GM23338 (cell line): ENCODE results near the gene PTPRE. TPM values are rescaled to one million over a fixed set of nuclear protein-coding genes. Genes with fewer than 3 reads are reported as not detected.

Experiments used
- ATAC-seq: fragments of 200-7000 bp; cut with Tn5 transposase; 3 replicates; pipeline ENCODE4 v1.9.1; 2020
- DNase-seq: peaks from one replicate; pipeline ENCODE4 v3.0.0-alpha.2; 2015; ENCODE audit warnings: low spot score
- H2AFZ ChIP-seq: fragments of 200-600 bp; sonication (generic); 2 replicates; pipeline ENCODE4 v1.8.0; 2016; ENCODE audit warnings: antibody characterized with exemption, mild to moderate bottlenecking, moderate library complexity
- H3F3A ChIP-seq: fragments of 200-600 bp; sonication (generic); replicated peaks from 2 replicates; pipeline ENCODE4 v1.8.0; 2017; ENCODE audit warnings: antibody characterized with exemption, mixed run types, low read depth
- H3K27ac ChIP-seq: fragments of 200-600 bp; sonication (generic); 2 replicates; pipeline ENCODE4 v1.6.1; 2016; ENCODE audit warnings: low read depth
- H3K27me3 ChIP-seq: fragments of 200-600 bp; sonication (generic); 2 replicates; pipeline ENCODE4 v1.8.0; 2016; ENCODE audit warnings: mild to moderate bottlenecking, mixed run types, moderate library complexity; ENCODE audit not compliant: insufficient read depth
- H3K36me3 ChIP-seq: fragments of 200-600 bp; sonication (generic); 2 replicates; pipeline ENCODE4 v1.8.0; 2016; ENCODE audit warnings: mild to moderate bottlenecking; ENCODE audit not compliant: insufficient read depth
- H3K4me1 ChIP-seq: fragments of 200-600 bp; sonication (generic); 2 replicates; pipeline ENCODE4 v1.8.0; 2016; ENCODE audit warnings: mild to moderate bottlenecking, moderate library complexity; ENCODE audit not compliant: insufficient read depth
- H3K4me2 ChIP-seq: fragments of 200-600 bp; sonication (generic); 2 replicates; pipeline ENCODE4 v1.7.1; 2017; ENCODE audit warnings: mixed run types
- H3K4me3 ChIP-seq: fragments of 200-600 bp; sonication (generic); 2 replicates; pipeline ENCODE4 v1.6.1; 2016; ENCODE audit warnings: mixed run types
- H3K79me2 ChIP-seq: fragments of 200-600 bp; sonication (generic); replicated peaks from 2 replicates; pipeline ENCODE4 v1.8.0; 2017; ENCODE audit warnings: mild to moderate bottlenecking; ENCODE audit not compliant: insufficient read depth
- H3K9me2 ChIP-seq: fragments of 200-600 bp; sonication (generic); 2 replicates; pipeline ENCODE4 v1.8.0; 2017; ENCODE audit not compliant: insufficient read depth
- H4K20me1 ChIP-seq: fragments of 200-600 bp; sonication (generic); replicated peaks from 2 replicates; pipeline ENCODE4 v1.8.0; 2017; ENCODE audit warnings: mild to moderate bottlenecking; ENCODE audit not compliant: insufficient read depth
- H3K27ac Mint-ChIP-seq: 2 replicates; pipeline ENCODE4 v1.8.0; 2020; ENCODE audit warnings: inconsistent platforms, mild to moderate bottlenecking, moderate library complexity, mixed read lengths
- H3K27me3 Mint-ChIP-seq: 3 replicates; pipeline ENCODE4 v1.8.0; 2022; ENCODE audit warnings: low read depth, mild to moderate bottlenecking, moderate library complexity, mixed read lengths, inconsistent platforms; ENCODE audit not compliant: insufficient read depth, poor library complexity
- H3K36me3 Mint-ChIP-seq: 3 replicates; pipeline ENCODE4 v1.8.0; 2021; ENCODE audit warnings: low read depth, mild to moderate bottlenecking, inconsistent platforms, moderate library complexity, mixed read lengths
- H3K4me1 Mint-ChIP-seq: 3 replicates; pipeline ENCODE4 v1.8.0; 2020; ENCODE audit warnings: mild to moderate bottlenecking, inconsistent platforms, mixed read lengths
- H3K4me3 Mint-ChIP-seq: 3 replicates; pipeline ENCODE4 v1.8.0; 2021; ENCODE audit warnings: moderate library complexity, mild to moderate bottlenecking, inconsistent platforms, mixed read lengths
- H3K9me3 Mint-ChIP-seq: 3 replicates; pipeline ENCODE4 v1.8.0; 2020; ENCODE audit warnings: moderate library complexity, mild to moderate bottlenecking, inconsistent platforms, mixed read lengths
- CREB1 ChIP-seq: fragments of 250-450 bp; sonication (Bioruptor Pico); IDR thresholded peaks from 2 replicates; pipeline ENCODE4 v1.5.0; 2020; ENCODE audit warnings: low read depth, mild to moderate bottlenecking, moderate library complexity
- ETS1 ChIP-seq: IDR thresholded peaks from 2 replicates; pipeline ENCODE4 v1.6.1; 2016; ENCODE audit warnings: antibody characterized with exemption
- EZH2 ChIP-seq: fragments of 200-600 bp; sonication (generic); IDR thresholded peaks from one replicate; pipeline ENCODE4 v1.8.0; 2017; ENCODE audit warnings: antibody characterized with exemption, mild to moderate bottlenecking, low read depth; ENCODE audit not compliant: unreplicated experiment
- EZH2phosphoT487 ChIP-seq: fragments of 200-600 bp; sonication (generic); IDR thresholded peaks from one replicate; pipeline ENCODE4 v1.8.1; 2018; ENCODE audit warnings: antibody characterized with exemption; ENCODE audit not compliant: unreplicated experiment
- NANOG ChIP-seq: IDR thresholded peaks from 2 replicates; pipeline ENCODE4 v1.6.1; 2016; ENCODE audit warnings: antibody characterized with exemption, borderline replicate concordance
- STAT1 ChIP-seq: IDR thresholded peaks from one replicate; pipeline ENCODE4 v1.6.1; 2016; ENCODE audit warnings: antibody characterized with exemption; ENCODE audit not compliant: unreplicated experiment
- ZNF331 ChIP-seq: fragments of 250-450 bp; sonication (Bioruptor Pico); IDR thresholded peaks from 2 replicates; pipeline ENCODE4 v1.5.0; 2020; ENCODE audit warnings: low read depth, mild to moderate bottlenecking, moderate library complexity
- polyA plus RNA-seq: library from polyadenylated mRNA; unstranded; fragments of >200 nt; fragmentation: Nextera tagmentation; extraction: Ambion mirVana; gene quantifications from 2 replicates; pipeline ENCODE4 v1.2.1, GENCODE V29; 2016
- total RNA-seq: library from RNA; depleted of rRNA; stranded (reverse); fragments of >200 nt; shearing (Covaris generic); gene quantifications from 2 replicates; pipeline ENCODE4 v1.2.3, GENCODE V29; 2014
- TF ChIP-seq, protein P1 (sequence below): fragments of 250-450 bp; sonication (Bioruptor Pico); IDR thresholded peaks from 2 replicates; pipeline ENCODE4 v1.5.0; 2020; ENCODE audit warnings: mild to moderate bottlenecking, moderate library complexity
- TF ChIP-seq, protein P2 (sequence below): IDR thresholded peaks from one replicate; pipeline ENCODE4 v1.6.1; 2018; ENCODE audit warnings: antibody characterized with exemption; ENCODE audit not compliant: unreplicated experiment

PTPRE gene
- total and polyA plus RNA-seq, 2 experiments from 2014 or later = 0.34 to 0.42 TPM

DNA sequence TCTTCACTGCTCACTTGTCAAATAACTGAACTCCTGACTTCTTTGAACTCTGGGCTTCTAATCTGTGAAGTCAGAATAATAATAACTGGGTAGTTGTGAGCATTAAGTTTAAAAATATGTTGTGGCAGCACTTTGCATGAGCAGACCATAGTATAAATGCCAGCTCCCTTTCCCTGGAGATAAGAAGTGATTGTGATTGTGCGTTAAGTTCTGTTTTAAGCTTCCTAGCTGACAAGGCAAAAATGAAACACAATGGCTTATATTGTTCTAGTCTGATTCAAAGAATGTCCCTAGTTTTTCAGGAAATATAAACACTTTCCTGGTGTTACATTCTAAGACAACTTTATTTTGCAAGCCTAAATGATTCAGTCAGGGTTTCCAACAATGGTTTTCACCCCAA lies 61.8 kb downstream of the PTPRE start:
- Mint-ChIP-seq H3K27ac (no peak overlapping the region), H3K4me1 (peaks cover 29% of the 10 kb centered on the region), H3K9me3 (no peaks in the 10 kb centered on the region), H3K4me3 (no peak overlapping the region), H3K36me3 (no peaks in the 10 kb centered on the region), H3K27me3 (no peaks in the 10 kb centered on the region)
- TF ChIP-seq EZH2 = no peak
- TF ChIP-seq STAT1 = no peak
- TF ChIP-seq, protein P1, sequence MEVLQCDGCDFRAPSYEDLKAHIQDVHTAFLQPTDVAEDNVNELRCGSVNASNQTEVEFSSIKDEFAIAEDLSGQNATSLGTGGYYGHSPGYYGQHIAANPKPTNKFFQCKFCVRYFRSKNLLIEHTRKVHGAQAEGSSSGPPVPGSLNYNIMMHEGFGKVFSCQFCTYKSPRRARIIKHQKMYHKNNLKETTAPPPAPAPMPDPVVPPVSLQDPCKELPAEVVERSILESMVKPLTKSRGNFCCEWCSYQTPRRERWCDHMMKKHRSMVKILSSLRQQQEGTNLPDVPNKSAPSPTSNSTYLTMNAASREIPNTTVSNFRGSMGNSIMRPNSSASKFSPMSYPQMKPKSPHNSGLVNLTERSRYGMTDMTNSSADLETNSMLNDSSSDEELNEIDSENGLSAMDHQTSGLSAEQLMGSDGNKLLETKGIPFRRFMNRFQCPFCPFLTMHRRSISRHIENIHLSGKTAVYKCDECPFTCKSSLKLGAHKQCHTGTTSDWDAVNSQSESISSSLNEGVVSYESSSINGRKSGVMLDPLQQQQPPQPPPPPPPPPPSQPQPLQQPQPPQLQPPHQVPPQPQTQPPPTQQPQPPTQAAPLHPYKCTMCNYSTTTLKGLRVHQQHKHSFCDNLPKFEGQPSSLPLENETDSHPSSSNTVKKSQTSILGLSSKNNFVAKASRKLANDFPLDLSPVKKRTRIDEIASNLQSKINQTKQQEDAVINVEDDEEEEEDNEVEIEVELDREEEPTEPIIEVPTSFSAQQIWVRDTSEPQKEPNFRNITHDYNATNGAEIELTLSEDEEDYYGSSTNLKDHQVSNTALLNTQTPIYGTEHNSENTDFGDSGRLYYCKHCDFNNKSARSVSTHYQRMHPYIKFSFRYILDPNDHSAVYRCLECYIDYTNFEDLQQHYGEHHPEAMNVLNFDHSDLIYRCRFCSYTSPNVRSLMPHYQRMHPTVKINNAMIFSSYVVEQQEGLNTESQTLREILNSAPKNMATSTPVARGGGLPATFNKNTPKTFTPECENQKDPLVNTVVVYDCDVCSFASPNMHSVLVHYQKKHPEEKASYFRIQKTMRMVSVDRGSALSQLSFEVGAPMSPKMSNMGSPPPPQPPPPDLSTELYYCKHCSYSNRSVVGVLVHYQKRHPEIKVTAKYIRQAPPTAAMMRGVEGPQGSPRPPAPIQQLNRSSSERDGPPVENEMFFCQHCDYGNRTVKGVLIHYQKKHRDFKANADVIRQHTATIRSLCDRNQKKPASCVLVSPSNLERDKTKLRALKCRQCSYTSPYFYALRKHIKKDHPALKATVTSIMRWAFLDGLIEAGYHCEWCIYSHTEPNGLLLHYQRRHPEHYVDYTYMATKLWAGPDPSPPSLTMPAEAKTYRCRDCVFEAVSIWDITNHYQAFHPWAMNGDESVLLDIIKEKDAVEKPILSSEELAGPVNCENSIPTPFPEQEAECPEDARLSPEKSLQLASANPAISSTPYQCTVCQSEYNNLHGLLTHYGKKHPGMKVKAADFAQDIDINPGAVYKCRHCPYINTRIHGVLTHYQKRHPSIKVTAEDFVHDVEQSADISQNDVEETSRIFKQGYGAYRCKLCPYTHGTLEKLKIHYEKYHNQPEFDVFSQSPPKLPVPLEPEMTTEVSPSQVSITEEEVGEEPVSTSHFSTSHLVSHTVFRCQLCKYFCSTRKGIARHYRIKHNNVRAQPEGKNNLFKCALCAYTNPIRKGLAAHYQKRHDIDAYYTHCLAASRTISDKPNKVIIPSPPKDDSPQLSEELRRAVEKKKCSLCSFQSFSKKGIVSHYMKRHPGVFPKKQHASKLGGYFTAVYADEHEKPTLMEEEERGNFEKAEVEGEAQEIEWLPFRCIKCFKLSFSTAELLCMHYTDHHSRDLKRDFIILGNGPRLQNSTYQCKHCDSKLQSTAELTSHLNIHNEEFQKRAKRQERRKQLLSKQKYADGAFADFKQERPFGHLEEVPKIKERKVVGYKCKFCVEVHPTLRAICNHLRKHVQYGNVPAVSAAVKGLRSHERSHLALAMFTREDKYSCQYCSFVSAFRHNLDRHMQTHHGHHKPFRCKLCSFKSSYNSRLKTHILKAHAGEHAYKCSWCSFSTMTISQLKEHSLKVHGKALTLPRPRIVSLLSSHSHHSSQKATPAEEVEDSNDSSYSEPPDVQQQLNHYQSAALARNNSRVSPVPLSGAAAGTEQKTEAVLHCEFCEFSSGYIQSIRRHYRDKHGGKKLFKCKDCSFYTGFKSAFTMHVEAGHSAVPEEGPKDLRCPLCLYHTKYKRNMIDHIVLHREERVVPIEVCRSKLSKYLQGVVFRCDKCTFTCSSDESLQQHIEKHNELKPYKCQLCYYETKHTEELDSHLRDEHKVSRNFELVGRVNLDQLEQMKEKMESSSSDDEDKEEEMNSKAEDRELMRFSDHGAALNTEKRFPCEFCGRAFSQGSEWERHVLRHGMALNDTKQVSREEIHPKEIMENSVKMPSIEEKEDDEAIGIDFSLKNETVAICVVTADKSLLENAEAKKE (CRISPR knock-in tag) = no peak
- TF ChIP-seq ZNF331 = no peak
- TF ChIP-seq CREB1 (CRISPR knock-in tag) = no peak
- TF ChIP-seq, protein P2, sequence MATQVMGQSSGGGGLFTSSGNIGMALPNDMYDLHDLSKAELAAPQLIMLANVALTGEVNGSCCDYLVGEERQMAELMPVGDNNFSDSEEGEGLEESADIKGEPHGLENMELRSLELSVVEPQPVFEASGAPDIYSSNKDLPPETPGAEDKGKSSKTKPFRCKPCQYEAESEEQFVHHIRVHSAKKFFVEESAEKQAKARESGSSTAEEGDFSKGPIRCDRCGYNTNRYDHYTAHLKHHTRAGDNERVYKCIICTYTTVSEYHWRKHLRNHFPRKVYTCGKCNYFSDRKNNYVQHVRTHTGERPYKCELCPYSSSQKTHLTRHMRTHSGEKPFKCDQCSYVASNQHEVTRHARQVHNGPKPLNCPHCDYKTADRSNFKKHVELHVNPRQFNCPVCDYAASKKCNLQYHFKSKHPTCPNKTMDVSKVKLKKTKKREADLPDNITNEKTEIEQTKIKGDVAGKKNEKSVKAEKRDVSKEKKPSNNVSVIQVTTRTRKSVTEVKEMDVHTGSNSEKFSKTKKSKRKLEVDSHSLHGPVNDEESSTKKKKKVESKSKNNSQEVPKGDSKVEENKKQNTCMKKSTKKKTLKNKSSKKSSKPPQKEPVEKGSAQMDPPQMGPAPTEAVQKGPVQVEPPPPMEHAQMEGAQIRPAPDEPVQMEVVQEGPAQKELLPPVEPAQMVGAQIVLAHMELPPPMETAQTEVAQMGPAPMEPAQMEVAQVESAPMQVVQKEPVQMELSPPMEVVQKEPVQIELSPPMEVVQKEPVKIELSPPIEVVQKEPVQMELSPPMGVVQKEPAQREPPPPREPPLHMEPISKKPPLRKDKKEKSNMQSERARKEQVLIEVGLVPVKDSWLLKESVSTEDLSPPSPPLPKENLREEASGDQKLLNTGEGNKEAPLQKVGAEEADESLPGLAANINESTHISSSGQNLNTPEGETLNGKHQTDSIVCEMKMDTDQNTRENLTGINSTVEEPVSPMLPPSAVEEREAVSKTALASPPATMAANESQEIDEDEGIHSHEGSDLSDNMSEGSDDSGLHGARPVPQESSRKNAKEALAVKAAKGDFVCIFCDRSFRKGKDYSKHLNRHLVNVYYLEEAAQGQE = no peak
- no peak for TF ChIP-seq EZH2phosphoT487
- no peak for TF ChIP-seq ETS1
- no peak for TF ChIP-seq NANOG
- Histone ChIP-seq H3K27ac (no peak overlapping the region), H4K20me1 (no peaks in the 10 kb centered on the region), H3F3A (no peaks in the 10 kb centered on the region), H3K4me1 (peaks cover 11% of the 10 kb centered on the region), H3K9me2 (no peaks in the 10 kb centered on the region), H3K4me3 (no peak overlapping the region), H3K27me3 (no peaks in the 10 kb centered on the region), H3K4me2 (peak overlapping the region; percentile 55), H2AFZ (no peak overlapping the region), H3K36me3 (no peaks in the 10 kb centered on the region), H3K79me2 (no peaks in the 10 kb centered on the region)
- ATAC-seq = no peak
- no peak for DNase-seq
